OCI-LY7 (cell line): Measurements from ENCODE around the gene LPXN. TPM values are rescaled to one million over a fixed set of nuclear protein-coding genes. Genes with fewer than 3 reads are reported as not detected.

ENCODE experiments used
- BruUV-seq: library from RNA; stranded (reverse); fragments of 400-500 nt; replicated peaks from 2 replicates; lab custom pipeline; 2021; lab: Mats Ljungman, UMichigan
- CTCF ChIA-PET: fragments of 300-600 bp; sonication (Branson Sonifier 250); formaldehyde crosslinking; loops from one replicate; lab custom pipeline; 2022; ENCODE audit warnings: antibody characterized with exemption; ENCODE audit not compliant: unreplicated experiment; lab: Charles Lee
- POLR2A ChIA-PET: fragments of 300-600 bp; sonication (Branson Sonifier 250); formaldehyde crosslinking; loops from one replicate; lab custom pipeline; 2022; ENCODE audit warnings: antibody characterized with exemption; lab: Charles Lee
- DNase-seq: peaks from one replicate; pipeline ENCODE4 v3.0.0-alpha.2; 2015; ENCODE audit warnings: low spot score
- H2AFZ ChIP-seq: fragments of 200-600 bp; sonication (generic), shearing (Covaris generic); 2 replicates; pipeline ENCODE4 v1.6.1; 2014; ENCODE audit warnings: mild to moderate bottlenecking, antibody characterized with exemption, low read length, moderate library complexity
- H3K27ac ChIP-seq: fragments of 200-600 bp; sonication (generic); 2 replicates; pipeline ENCODE4 v1.5.1; 2014; ENCODE audit warnings: mixed run types, low read depth, mild to moderate bottlenecking, moderate library complexity, low read length, inconsistent platforms; ENCODE audit not compliant: poor library complexity, severe bottlenecking
- H3K36me3 ChIP-seq: fragments of 200-600 bp; sonication (generic); 2 replicates; pipeline ENCODE4 v1.6.1; 2014; ENCODE audit warnings: mild to moderate bottlenecking, antibody characterized with exemption, low read length, moderate library complexity, mixed read lengths; ENCODE audit not compliant: insufficient read depth
- H3K4me1 ChIP-seq: fragments of 200-600 bp; sonication (generic); 2 replicates; pipeline ENCODE4 v1.5.1; 2014; ENCODE audit warnings: mild to moderate bottlenecking, low read length; ENCODE audit not compliant: insufficient read depth, poor library complexity, severe bottlenecking
- H3K4me2 ChIP-seq: fragments of 200-600 bp; sonication (generic); 2 replicates; pipeline ENCODE4 v1.6.1; 2014; ENCODE audit warnings: mild to moderate bottlenecking, low read length
- H3K4me3 ChIP-seq: fragments of 200-600 bp; sonication (generic); 2 replicates; pipeline ENCODE4 v1.5.1; 2014; ENCODE audit warnings: mild to moderate bottlenecking, low read depth, low read length; ENCODE audit not compliant: poor library complexity, severe bottlenecking
- H3K79me2 ChIP-seq: fragments of 200-600 bp; sonication (generic); 2 replicates; pipeline ENCODE4 v1.6.1; 2016; ENCODE audit warnings: low read depth, mild to moderate bottlenecking, low read length, moderate library complexity, mixed read lengths; ENCODE audit not compliant: insufficient read depth
- H3K9me2 ChIP-seq: fragments of 200-600 bp; sonication (generic); 2 replicates; pipeline ENCODE4 v1.6.1; 2016; ENCODE audit warnings: mild to moderate bottlenecking, low read length, mixed read lengths; ENCODE audit not compliant: insufficient read depth
- H3K9me3 ChIP-seq: fragments of 200-600 bp; sonication (generic); 2 replicates; pipeline ENCODE4 v1.6.1; 2014; ENCODE audit warnings: mild to moderate bottlenecking, mixed run types, low read length, mixed read lengths
- H4K20me1 ChIP-seq: fragments of 200-600 bp; sonication (generic); 2 replicates; pipeline ENCODE4 v1.6.1; 2014; ENCODE audit warnings: mild to moderate bottlenecking, antibody characterized with exemption, low read length, moderate library complexity, mixed read lengths; ENCODE audit not compliant: insufficient read depth
- CTCF ChIP-seq: fragments of 200-600 bp; sonication (generic); conservative IDR thresholded peaks from 2 replicates; pipeline ENCODE4 v1.5.1; 2014; ENCODE audit warnings: mild to moderate bottlenecking, antibody characterized with exemption, low read length, moderate library complexity, mixed read lengths
- EZH2phosphoT487 ChIP-seq: fragments of 200-600 bp; sonication (generic); IDR thresholded peaks from 2 replicates; pipeline ENCODE4 v1.6.1; 2018; ENCODE audit warnings: low read depth, borderline replicate concordance, mild to moderate bottlenecking, mixed run types, antibody characterized with exemption, low read length, moderate library complexity, mixed read lengths
- intact Hi-C: fragments of 100-400 bp; cut with micrococcal nuclease; formaldehyde crosslinking; loops from one replicate; pipeline ENCODE4 v1.10.0; 2022; ENCODE audit not compliant: unreplicated experiment
- total RNA-seq, 2 experiments: library from RNA; depleted of rRNA in 1 of 2; stranded (reverse); fragments of >200 nt in 1 of 2; shearing (Covaris generic) in 1 of 2; gene quantifications; 2 replicates each; pipeline ENCODE4 v1.2.3, GENCODE V29; 2014 to 2022

LPXN gene
- total RNA-seq, 2 experiments from 2014 or later: 79.3 to 130 TPM

- H3K9me2 ChIP-seq: no peaks in the 10 kb centered on the region
- peaks cover 96% of the 10 kb centered on the region for H3K79me2 ChIP-seq
- H2AFZ ChIP-seq: no peak overlapping the region
- no peaks in the 10 kb centered on the region for H3K9me3 ChIP-seq
- no peak for DNase-seq
- H3K4me3 ChIP-seq: no peak overlapping the region
- intact Hi-C loops: loop anchor here (2.0 kb wide), 1 partner anchor 20 kb away; no protein-coding TSS in a partner anchor
- peaks cover 22% of the 10 kb centered on the region for H4K20me1 ChIP-seq
- peaks cover 10% of the 10 kb centered on the region for H3K4me1 ChIP-seq
- TF ChIP-seq CTCF (no peak), EZH2phosphoT487 (no peak)
- BruUV-seq: no TSS peak
- no peak overlapping the region for H3K4me2 ChIP-seq
- H3K36me3 ChIP-seq: peaks cover 96% of the 10 kb centered on the region
- CTCF ChIA-PET: no interaction called here
- no peak overlapping the region for H3K27ac ChIP-seq
- POLR2A ChIA-PET: interaction anchor here (1.1 to 1.4 kb wide), 3 partner anchors 12 to 17 kb away, joined by 3 to 4 read pairs (median 3); partner anchors contain the start of gene LPXN
Observed at GRCh38 chr11:58560842-58561241, 14.8 kb downstream of the LPXN start.

- TF ChIP-seq CTCF (no peak), EZH2phosphoT487 (no peak)
- no peak overlapping the region for H3K27ac ChIP-seq
- peaks cover 3% of the 10 kb centered on the region; the same call in 1 of the 2 replicates for H3K79me2 ChIP-seq
- H3K36me3 ChIP-seq: peaks cover 100% of the 10 kb centered on the region
- no peaks in the 10 kb centered on the region for H3K4me1 ChIP-seq
- BruUV-seq: no TSS peak
- H3K4me3 ChIP-seq: no peak overlapping the region
- 0 out of 2 replicates have a peak, but pooled peaks cover 3% of the 10 kb centered on the region for H4K20me1 ChIP-seq
- no peaks in the 10 kb centered on the region for H3K9me2 ChIP-seq
- CTCF ChIA-PET: no interaction called here
- H3K4me2 ChIP-seq: no peak overlapping the region
- H3K9me3 ChIP-seq: no peaks in the 10 kb centered on the region
- DNase-seq: no peak
- H2AFZ ChIP-seq: no peak overlapping the region
- intact Hi-C loops: no loop called here
- POLR2A ChIA-PET: no interaction called here
Observed at GRCh38 chr11:58549644-58550043, 26.0 kb downstream of the LPXN start.

GRCh38 chr11:58546841-58547240 lies 28.8 kb downstream of the LPXN start:
- Histone ChIP-seq H3K4me1 (no peaks in the 10 kb centered on the region), H3K4me3 (no peak overlapping the region), H3K9me2 (no peaks in the 10 kb centered on the region), H3K36me3 (peaks cover 98% of the 10 kb centered on the region), H3K79me2 (no peaks in the 10 kb centered on the region; the same call in 1 of the 2 replicates), H3K9me3 (no peaks in the 10 kb centered on the region), H3K4me2 (no peak overlapping the region), H4K20me1 (no peaks in the 10 kb centered on the region), H3K27ac (no peak overlapping the region), H2AFZ (no peak overlapping the region)
- ChIA-PET POLR2A (no interaction called here), CTCF (no interaction called here)
- BruUV-seq: no TSS peak
- TF ChIP-seq CTCF (no peak), EZH2phosphoT487 (no peak)
- intact Hi-C loops: no loop called here
- DNase-seq: no peak
